HG03442 (cell line): ENCODE measurements around the gene ZXDC.

Experiments used
- ATAC-seq: cut with Tn5 transposase; IDR thresholded peaks from one replicate; pipeline ENCODE4 v1.9.1; 2021; ENCODE audit warnings: mild to moderate bottlenecking, moderate library complexity; ENCODE audit not compliant: unreplicated experiment

ZXDC gene

GRCh38 chr3:126419886-126420786 is 55.6 kb downstream of the ZXDC start:
- ATAC-seq = no peak

- ATAC-seq = no peak
Observed at GRCh38 chr3:126419151-126419703, 56.5 kb downstream of the ZXDC start.

- ATAC-seq = no peak
Observed at GRCh38 chr3:126418661-126419131, 57.0 kb downstream of the ZXDC start.

DNA sequence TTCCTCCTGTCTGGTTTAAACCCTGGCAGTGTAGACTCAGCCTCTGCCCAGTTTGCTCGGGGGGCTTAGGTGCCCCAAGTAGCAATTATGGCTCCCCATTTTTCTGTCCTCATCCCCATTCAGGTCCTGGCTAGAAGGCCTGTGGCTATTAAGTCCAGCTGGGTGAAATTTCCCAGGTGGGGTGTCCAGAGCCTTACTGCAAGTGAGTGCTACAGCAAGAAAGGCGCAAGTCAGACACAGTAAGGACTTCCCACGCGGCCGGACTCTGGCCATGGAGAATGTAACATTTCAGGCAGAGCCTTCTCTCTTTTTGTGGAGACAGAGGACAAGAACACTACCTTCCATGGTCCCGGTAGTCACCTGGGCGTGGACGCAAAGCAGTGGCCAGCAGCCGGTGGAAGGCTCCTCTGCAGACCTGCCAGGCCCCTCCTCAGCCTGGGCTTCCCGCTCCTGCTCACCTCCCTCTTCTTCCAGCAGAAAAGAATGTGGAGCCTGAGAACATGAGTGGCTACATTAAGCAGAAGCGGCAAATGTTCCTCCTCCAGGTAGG is 57.6 kb downstream of the ZXDC start:
- no peak for ATAC-seq

DNA sequence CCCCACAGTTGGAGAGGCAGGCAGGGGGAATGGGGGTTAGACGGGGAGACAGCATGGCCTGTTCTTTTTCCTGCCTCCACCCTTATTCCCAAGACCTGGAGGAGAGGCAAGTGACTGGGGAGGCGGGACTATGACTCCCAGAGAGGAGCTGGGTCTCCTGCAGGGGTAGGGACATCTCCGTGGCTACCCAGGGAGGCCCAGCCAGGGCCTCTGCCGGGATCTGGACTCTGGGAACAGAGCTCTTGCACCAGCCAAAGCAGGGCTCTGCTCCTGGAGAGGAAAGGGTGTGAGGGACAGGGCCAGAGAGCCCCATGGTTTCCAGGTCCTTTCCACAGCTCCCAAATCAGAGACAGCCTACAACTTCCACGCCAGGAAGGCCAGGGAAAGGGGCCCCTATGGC is 58.2 kb downstream of the ZXDC start:
- no peak for ATAC-seq

GRCh38 chr3:126416943-126417342 is 58.7 kb downstream of the ZXDC start:
- no peak for ATAC-seq

GRCh38 chr3:126415661-126416591 is 59.8 kb downstream of the ZXDC start:
- no peak for ATAC-seq

DNA sequence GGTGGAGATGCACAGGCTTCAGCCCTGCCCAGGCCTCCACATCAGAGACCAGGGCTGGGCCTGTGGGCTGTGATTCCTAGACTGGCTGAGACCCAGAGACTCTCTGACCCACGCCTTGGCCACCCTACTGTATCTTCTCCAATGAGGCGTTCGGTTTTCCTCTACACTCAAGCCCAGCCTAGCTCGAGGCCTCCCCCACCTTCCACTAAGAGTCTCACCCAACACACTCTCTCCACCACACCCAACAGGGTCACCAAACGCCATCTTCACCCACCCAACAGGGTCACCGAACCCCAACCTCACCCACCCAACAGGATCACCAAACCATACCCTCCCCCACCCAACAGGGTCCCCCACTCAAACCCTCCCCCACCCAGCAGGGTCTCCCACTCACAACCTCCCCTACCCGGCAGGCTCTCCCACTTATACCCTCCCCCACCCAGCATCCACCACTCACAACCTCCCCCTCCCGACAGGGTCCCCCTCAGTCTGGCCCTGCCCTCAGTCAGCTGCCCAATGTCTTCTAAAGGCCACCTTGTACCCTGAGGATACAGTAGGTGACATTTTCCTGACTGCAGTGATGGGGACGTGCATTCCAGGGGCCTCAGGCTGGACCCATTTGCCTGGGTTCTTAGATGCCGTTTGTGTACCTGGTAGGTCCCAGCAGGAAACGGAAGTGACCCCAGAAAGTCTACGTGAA is 60.6 kb downstream of the ZXDC start:
- no peak for ATAC-seq

GRCh38 chr3:126414406-126414805 is 61.3 kb downstream of the ZXDC start:
- no peak for ATAC-seq

GRCh38 chr3:126413693-126414080 is 62.0 kb downstream of the ZXDC start:
- no peak for ATAC-seq

DNA sequence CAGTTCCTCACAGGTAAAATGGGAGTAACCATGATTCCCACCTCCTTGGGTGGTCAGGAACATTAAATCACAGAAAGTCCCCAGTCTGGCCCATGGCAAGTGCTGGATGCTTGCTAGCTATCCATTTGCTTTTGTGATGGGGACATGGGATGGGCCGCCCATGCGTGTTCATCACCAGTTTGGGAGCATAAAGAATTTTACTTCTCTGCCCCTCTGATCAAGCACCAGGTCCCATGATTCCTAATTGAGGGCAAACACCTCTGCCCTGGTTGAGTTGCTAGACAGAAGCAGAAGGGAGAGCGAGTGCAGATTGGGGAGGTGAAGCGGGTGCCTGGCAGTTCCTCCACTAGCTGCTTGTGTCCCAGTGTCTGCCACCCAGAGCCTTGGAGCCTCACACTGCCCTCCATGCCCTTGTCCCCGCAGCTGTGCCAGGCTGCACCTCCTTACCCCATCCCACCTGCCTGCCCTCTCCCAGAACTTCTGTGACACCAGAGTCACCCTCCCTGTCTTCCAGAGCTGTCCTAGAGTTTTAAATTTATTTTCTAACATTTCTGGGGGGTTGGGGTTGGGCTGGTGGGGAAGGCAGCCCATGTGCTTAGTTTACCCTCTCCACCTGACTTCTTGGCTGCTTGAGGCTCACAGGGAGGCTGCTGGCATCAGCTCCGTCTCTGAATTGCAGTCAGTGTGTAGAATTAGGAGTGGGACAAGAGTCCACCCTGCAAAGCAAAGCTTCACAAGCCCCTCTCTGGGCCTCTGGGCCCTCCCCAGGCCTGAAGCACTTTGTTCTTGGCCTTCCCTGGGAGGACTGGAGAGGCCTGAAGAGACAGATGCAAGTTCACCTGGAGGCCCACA is 62.6 kb downstream of the ZXDC start:
- no peak for ATAC-seq

- ATAC-seq = no peak
Observed at GRCh38 chr3:126408099-126408498, 67.6 kb downstream of the ZXDC start.

DNA sequence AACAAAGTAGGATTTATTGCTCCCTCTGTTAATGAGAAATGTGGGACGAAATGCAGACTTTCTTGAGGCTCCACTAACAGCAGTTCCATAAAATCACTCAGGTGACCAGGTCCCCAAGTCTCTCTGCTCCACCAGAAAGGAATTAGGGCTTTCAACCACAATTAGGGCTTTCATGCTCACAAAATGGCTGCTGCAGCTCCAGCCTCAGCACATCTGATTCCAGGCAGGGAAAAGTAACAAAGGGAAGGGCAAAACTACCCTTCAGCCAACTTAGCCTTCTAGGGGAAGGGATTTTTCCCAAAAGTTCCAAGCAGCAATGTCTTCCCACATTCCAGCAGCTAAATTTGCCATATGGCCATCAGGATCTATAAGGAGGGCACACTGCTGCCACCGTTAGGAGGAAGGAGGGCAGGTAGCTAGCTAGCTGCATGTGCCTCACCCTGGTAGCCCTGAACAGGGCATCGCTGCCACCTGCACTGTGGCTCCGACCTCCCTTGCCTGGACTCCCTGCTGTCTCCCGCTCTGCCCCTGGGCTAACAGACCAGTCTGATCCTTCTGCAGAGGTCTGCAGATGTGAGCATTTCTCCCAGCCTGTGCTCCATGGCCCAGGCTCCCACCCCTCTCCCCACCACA is 68.2 kb downstream of the ZXDC start:
- no peak for ATAC-seq

DNA sequence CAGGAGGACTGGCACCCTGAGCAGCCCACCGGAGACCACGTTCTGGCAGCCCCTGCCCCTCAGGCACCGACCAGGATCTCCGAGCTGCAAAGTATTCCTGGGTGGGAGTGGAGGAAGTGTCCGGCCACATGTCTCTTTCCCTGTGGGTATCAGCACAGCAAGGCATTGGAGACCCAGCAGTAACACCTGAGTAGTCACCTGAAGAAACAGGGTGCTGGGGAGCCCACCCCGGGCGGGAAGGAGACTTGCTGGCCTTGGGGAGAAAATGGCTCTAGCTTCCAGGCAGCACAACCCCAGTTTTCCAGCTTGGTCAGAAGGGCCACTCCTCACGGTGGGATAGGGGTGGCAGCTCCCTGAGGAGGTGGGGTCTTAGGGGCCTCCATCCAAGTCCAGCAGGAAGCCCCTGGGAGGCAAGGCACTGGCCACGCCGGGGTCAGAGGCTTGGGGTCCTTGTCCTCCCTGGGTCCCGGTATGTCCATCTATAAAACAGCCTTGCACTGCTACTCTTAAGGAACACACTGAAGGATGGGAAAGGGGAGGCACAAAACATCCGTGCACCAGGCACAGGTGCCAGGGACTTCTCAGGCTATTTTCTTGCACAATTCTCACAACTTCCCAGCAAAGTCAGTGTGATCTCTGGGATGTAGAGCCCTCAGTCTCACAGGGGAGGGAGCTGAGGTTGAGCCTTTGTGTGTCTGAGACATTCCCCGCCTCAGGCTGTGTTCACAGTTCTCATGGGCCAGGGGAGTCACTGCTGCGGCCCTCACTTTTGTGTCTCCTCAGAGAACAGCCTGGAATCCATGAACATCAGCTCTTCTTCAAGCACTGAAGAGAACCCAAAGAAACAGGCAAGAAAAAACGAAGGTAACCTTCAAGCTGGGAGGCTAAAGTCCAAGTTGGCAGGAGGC is 69.0 kb downstream of the ZXDC start:
- no peak for ATAC-seq

- ATAC-seq = no peak
Observed at GRCh38 chr3:126402666-126403302, 72.9 kb downstream of the ZXDC start.

DNA sequence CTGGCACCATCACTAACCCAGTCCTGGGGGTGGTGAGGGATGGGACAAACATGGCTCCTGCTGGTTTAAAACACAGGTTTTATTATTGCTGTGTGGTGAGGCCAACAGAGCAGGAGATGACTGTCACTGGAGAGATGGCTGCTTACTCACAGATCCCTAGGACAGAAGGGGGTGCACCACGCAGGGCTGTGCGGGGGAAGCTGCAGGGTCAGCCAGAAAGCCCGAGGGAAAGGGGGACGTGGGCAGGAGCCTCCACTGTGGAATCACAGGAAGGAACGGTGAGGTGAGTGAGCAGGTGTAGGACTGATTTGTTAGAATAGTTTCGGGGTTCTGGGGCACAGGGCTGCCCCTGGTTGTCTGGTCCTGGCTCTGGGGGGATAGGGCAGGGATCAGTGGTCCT is 73.5 kb downstream of the ZXDC start:
- no peak for ATAC-seq

GRCh38 chr3:126401611-126402160 is 74.0 kb downstream of the ZXDC start:
- no peak for ATAC-seq
